ENCODE data around the gene CPT2. TPM values are rescaled to one million over a fixed set of nuclear protein-coding genes. Genes with fewer than 3 reads are reported as not detected.

CPT2 gene
- total and polyA plus RNA-seq, 9 of the 15 experiments (the other 6 are each of a cell fraction or from before 2014, with no cell fraction given): 7.6 to 25.1 (median 16.8) TPM

- TF ChIP-seq PHF20 (IDR thresholded peaks at IDR 0.05; ENCODE audit: partially characterized antibody): peak; percentile 100
- TF ChIP-seq IRF1 (CRISPR knock-in tag; IDR thresholded peaks at IDR 0.05; ENCODE audit: borderline replicate concordance): no peak
- peak; percentile 83 for TF ChIP-seq ZNF589 (CRISPR knock-in tag; IDR thresholded peaks at IDR 0.05; ENCODE audit: low read depth)
- TF ChIP-seq ZNF146 (CRISPR knock-in tag; IDR thresholded peaks at IDR 0.05; ENCODE audit: unreplicated experiment): no peak
- TF ChIP-seq CC2D1A (IDR thresholded peaks at IDR 0.05): peak; percentile 48; the same call in 1 of the 2 replicates
- no peak for TF ChIP-seq ZNF57 (CRISPR knock-in tag; IDR thresholded peaks at IDR 0.05)
- no peak for TF ChIP-seq SNRNP70 (optimal IDR thresholded peaks at IDR 0.05; ENCODE audit: low read depth, low read length)
- TF ChIP-seq ZFX (CRISPR knock-in tag; IDR thresholded peaks at IDR 0.05): peak; percentile 94
- peak; percentile 72 for TF ChIP-seq MXI1 (IDR thresholded peaks at IDR 0.05; ENCODE audit: low read depth, low read length)
- no peak for TF ChIP-seq E2F1 (CRISPR knock-in tag; IDR thresholded peaks at IDR 0.05)
- TF ChIP-seq SMAD4 (CRISPR knock-in tag; conservative IDR thresholded peaks at IDR 0.05): peak; percentile 64; the same call in 1 of the 2 replicates
- no peak for TF ChIP-seq BDP1 (IDR thresholded peaks at IDR 0.05; ENCODE audit: insufficient read depth, insufficient read length)
- TF ChIP-seq SOX6 (IDR thresholded peaks at IDR 0.05): peak; percentile 63
- TF ChIP-seq L3MBTL2 (IDR thresholded peaks at IDR 0.05): peak; percentile 85
- peak; percentile 97 for TF ChIP-seq NBN (IDR thresholded peaks at IDR 0.05; ENCODE audit: low read depth)
- TF ChIP-seq ZNF175 (CRISPR knock-in tag; IDR thresholded peaks at IDR 0.05; ENCODE audit: low read depth): 0 out of 2 replicates have a peak, but pooled peaks have one; percentile 42
- peak; percentile 85 for TF ChIP-seq ESRRA (IDR thresholded peaks at IDR 0.05; ENCODE audit: borderline replicate concordance, low read depth)
- TF ChIP-seq ZC3H8 (IDR thresholded peaks at IDR 0.05): no peak
- TF ChIP-seq TAF7 (tag; IDR thresholded peaks at IDR 0.05): peak; percentile 13
- TF ChIP-seq POLR2B (IDR thresholded peaks at IDR 0.05; ENCODE audit: low read depth, partially characterized antibody): peak; percentile 76
- TF ChIP-seq ZNF592 (IDR thresholded peaks at IDR 0.05): peak; percentile 68
- 0 out of 2 replicates have a peak, but pooled peaks have one; percentile 22 for TF ChIP-seq TOE1 (IDR thresholded peaks at IDR 0.05; ENCODE audit: borderline replicate concordance)
- no peak for TF ChIP-seq TOE1 (CRISPR knock-in tag; IDR thresholded peaks at IDR 0.05; ENCODE audit: borderline replicate concordance, low read depth)
Measured at GRCh38 chr1:53238197-53239155, 41.9 kb downstream of the CPT2 start, which contains the start of gene MAGOH (continued).
